Prostate gland (tissue), 2 donors: Measurements from ENCODE around the gene ERICH6.

Source experiments
- CTCF ChIP-seq, 4 experiments: fragments of 200-600 bp in 2 of 4; fragments of 450-650 bp in 2 of 4; sonication (generic) in 2 of 4; IDR thresholded peaks; 1 replicate in 3 of 4; 2 replicates in 1 of 4; pipeline ENCODE4 v1.5.1; 2016 to 2019; ENCODE audit warnings: antibody characterized with exemption in 4 of 4, mild to moderate bottlenecking in 2 of 4, moderate library complexity in 2 of 4
- POLR2A ChIP-seq: fragments of 450-650 bp; IDR thresholded peaks from one replicate; pipeline ENCODE4 v1.6.1; 2016; ENCODE audit warnings: antibody characterized with exemption, mild to moderate bottlenecking
- POLR2AphosphoS5 ChIP-seq: sonication (generic); formaldehyde crosslinking; IDR thresholded peaks from one replicate; pipeline ENCODE4 v1.6.1; 2017; ENCODE audit warnings: antibody characterized with exemption

- TF ChIP-seq POLR2A (no peak), CTCF (IDR thresholded peaks at IDR 0.05) (no peak), POLR2AphosphoS5 (no peak)
These were observed 6.4 kb upstream of the ERICH6 start for GRCh38 chr3:150710097-150710496.
